NCI-H2029 treated with DMSO at 0.1 percent for 48 hours (cell line): ENCODE results near the gene DNAJB13.
A peak's percentile ranks its signal among the peaks of the same experiment; 100 is the strongest.
"Not testable (repeated sequence)": the region's sequence is repeated elsewhere in the genome, so short reads cannot be mapped to it uniquely, and the experiment has no call there.

Source experiments
- DNase-seq: peaks from one replicate; lab custom pipeline; 2025; lab: John Stamatoyannopoulos, UW

DNAJB13 gene

DNA sequence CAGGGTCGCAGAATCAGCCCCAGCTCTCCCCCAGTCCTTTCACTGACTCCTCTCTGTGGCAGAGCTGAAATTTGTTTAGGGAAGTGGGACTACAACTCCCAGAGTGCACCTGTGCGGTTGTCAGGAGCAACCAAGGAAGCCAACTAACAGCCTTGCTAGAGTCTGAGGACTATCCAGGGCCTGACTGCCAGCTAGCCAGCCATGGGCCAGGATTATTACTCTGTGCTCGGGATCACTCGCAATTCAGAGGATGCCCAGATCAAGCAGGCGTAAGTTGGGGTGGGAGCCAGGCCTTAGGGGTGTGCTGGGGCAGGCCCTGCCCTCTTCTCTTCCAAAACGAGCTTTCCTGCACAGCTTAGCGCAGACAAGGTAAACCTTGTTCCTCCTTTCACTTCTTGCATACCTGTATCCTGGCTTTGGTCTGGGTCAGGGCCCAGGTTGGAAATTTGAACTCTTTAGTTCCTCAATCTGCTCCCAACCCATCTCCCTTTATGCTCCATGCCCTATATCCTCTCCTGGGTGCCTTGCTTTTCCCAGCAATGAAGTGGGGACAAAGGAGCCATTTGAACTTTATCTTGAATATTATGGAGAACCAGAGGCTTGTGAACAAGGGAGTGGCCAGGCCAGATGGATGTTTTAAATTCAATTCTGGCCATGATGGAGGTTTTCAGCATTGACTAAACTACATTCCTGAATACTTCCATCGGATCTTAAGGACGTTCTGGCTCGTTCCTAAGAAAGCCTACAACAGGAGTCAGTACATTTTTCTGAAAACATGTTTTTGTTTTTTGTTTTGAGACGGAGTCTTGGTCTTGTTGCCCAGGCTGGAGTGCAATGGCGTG, at the start of gene DNAJB13:
Gene DNAJB13 (plus strand): TSS at position 158 of the 842 bp plus-strand sequence. CDS start 44 bp downstream, at position 202.
- peak; percentile 37 for DNase-seq

- no peak for DNase-seq
These were observed 48.5 kb upstream of the DNAJB13 start for GRCh38 chr11:73902303-73902702.

GRCh38 chr11:73907191-73907590, 43.6 kb upstream of the DNAJB13 start:
- DNase-seq: no peak

- DNase-seq: no peak
These were observed 38.8 kb upstream of the DNAJB13 start for GRCh38 chr11:73912026-73912425.

GRCh38 chr11:73913472-73913871, 37.4 kb upstream of the DNAJB13 start:
- no peak for DNase-seq

- DNase-seq: no peak
These were observed 36.5 kb upstream of the DNAJB13 start for GRCh38 chr11:73914284-73914683.

GRCh38 chr11:73916435-73916834, 34.4 kb upstream of the DNAJB13 start:
- no peak for DNase-seq

GRCh38 chr11:73921180-73921579, 29.6 kb upstream of the DNAJB13 start:
- DNase-seq: no peak

GRCh38 chr11:73929388-73929787, 21.4 kb upstream of the DNAJB13 start:
- no peak for DNase-seq

DNA sequence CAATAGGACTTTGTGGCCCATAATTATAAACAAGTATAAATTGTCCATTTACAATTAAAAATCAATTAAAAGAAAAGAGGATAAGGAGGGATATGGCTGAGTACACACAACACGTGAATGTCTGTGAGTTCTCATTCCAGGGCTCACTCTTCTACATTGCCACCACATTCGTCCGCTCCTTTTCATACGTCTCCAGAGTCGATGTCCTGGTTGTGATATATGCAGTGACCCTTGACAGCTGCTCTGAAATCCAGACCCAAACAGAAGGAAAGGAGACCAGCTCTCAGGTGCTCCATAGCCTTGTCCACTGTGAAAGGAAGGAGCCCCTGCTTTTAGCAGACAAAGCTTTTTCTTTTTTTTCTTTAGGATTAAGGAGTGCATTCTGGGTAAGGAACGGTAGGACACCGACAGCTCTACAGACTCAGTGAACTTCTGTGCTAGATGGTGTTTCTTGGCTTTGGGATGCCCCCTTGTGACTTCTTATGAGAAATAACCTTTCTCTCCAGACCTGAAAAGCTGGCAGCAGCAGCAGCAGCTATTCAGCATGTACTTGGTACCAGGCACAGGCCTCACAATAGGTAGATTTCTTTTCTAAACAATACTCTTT, 19.7 kb upstream of the DNAJB13 start:
- DNase-seq: peak; percentile 28

DNA sequence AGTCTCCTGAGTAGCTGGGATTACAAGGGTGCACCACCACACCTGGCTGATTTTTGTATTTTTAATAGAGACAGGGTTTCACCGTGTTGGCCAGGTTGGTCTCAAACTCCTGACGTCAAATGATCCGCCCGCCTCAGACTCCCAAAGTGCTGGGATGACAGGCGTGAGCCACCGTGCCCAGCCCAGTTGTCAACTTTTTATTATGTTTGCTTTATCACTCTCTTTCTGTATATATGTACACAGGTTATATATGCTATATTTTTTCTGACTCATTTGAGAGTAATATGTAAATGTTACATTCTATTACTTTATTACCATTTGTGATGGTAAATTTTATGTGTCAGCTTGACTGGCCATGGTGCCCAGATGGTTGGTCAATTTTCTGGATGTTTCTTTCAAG, 18.9 kb upstream of the DNAJB13 start:
- no peak for DNase-seq

DNA sequence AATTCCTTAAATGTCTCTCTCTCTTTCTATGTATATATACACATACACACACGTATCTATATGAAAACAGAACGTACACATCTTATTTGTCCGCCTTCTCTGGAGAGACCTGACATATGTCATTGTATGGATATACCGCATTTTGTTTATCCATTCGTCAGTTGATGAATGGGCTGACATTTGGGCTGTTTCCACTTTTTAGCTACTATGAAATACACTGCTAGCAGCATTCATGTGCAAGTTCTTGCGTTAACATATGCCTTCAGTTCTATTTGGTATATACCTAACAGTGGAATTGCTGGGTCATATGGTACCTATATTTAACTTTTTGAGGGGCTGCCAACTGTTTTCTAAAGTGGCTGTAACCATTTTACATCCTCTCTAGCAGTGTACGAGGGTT, 18.0 kb upstream of the DNAJB13 start:
- DNase-seq: no peak

DNA sequence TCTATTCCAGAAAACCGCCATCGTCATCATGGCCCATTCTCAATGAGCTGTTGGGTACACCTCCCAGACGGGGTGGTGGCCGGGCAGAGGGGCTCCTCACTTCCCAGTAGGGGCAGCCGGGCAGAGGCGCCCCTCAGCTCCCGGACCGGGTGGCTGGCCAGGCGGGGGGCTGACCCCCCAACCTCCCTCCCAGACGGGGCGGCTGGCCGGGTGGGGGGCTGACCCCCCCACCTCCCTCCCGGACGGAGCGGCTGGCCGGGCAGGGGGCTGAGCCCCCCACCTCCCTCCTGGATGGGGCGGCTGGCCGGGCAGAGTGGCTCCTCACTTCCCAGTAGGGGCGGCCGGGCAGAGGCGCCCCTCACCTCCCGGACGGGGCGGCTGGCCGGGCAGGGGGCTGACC, 14.8 kb upstream of the DNAJB13 start:
- not testable (repeated sequence) for DNase-seq

- DNase-seq: no peak
These were observed 11.7 kb upstream of the DNAJB13 start for GRCh38 chr11:73939096-73939495.

- no peak for DNase-seq
These were observed 9.8 kb upstream of the DNAJB13 start for GRCh38 chr11:73940801-73941570.

- no peak for DNase-seq
These were observed 8.8 kb upstream of the DNAJB13 start for GRCh38 chr11:73942010-73942409.

GRCh38 chr11:73944085-73944484, 6.7 kb upstream of the DNAJB13 start:
- no peak for DNase-seq

- DNase-seq: no peak
These were observed 5.9 kb upstream of the DNAJB13 start for GRCh38 chr11:73944901-73945300.

DNA sequence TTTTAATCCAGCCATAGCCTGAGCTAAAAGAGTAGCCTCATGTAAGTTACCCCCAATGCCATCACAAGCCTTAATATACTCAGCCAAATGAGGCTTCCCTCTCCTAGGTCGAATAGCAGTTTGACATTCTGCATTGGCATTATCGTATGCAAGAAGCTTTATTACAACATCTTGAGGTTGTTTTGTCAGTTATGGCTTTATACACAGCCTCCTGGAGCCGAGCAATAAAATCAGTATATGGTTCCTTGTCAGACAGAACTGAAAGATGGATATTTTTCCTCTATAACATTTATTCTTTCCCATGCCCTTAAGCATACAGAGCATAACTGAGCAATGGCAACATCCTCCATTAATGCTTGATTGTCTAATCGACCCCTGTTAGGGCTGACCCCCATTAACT, 5.4 kb upstream of the DNAJB13 start:
- DNase-seq: no peak

- DNase-seq: no peak
These were observed 3.9 kb upstream of the DNAJB13 start for GRCh38 chr11:73946798-73947458.

DNA sequence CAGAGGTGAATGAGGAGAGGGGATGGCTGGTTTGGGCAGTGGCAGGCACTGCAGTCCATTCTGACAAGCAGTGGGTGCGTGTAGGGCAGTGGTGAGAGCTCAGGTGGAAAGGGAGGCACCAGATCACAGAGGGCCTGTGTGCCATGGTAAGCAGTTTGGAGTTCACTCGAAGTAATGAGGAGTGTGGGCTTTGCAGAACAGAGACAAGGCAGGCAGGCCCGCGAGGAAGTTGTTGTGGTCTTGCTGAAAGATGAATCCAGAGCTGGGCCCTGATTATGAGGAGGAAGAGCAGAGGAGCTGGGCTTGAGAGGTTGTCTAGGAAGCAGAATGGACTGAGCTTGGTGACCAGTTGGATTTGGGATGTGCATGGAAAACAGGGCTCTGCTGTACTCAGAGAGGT, 1.6 kb upstream of the DNAJB13 start:
- no peak for DNase-seq

DNA sequence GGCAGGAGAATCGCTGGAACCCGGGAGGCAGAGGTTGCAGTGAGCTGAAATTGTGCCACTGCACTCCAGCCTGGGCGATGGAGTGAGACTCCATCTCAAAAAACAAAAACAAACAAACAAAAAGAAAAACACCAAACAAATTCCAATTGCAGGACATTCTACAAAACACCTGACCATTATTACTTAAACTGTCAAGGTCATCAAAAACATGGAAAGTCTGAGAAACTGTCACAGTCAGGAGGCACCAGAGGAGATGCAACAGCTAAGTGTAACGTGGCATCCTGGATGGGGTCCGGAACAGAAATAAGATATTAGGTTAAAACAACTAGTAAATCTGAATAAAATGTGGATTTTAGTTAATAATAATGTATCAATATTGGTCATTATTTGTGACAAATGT, 914 bp upstream of the DNAJB13 start:
- DNase-seq: no peak
